GM12878 (cell line): ENCODE results near the gene POU6F2. TPM values are rescaled to one million over a fixed set of nuclear protein-coding genes. Genes with fewer than 3 reads are reported as not detected.

Experiments
- ATAC-seq: fragments of 200-7000 bp; cut with Tn5 transposase; 3 replicates; pipeline ENCODE4 v1.9.1; 2020; ENCODE audit warnings: mild to moderate bottlenecking, moderate library complexity
- BruUV-seq: library from RNA; stranded (reverse); fragments of 400-500 nt; replicated peaks from 2 replicates; lab custom pipeline; 2021; lab: Mats Ljungman, UMichigan
- CTCF ChIA-PET: fragments of 300-600 bp; sonication (Branson Sonifier 250); formaldehyde crosslinking; extraction: SDS; loops from one replicate; lab custom pipeline; 2021; ENCODE audit warnings: inconsistent platforms; lab: Yijun Ruan, JAX
- POLR2A ChIA-PET: fragments of 350-600 bp; formaldehyde crosslinking; extraction: SDS; loops from one replicate; lab custom pipeline; 2021; ENCODE audit warnings: inconsistent platforms; lab: Charles Lee
- RAD21 ChIA-PET: fragments of 300-600 bp; sonication (Branson Sonifier 250); formaldehyde crosslinking; loops from one replicate; lab custom pipeline; 2023; ENCODE audit warnings: antibody characterized with exemption; ENCODE audit not compliant: unreplicated experiment; lab: Charles Lee
- SMC1A ChIA-PET: fragments of 300-600 bp; sonication (Branson Sonifier 250); formaldehyde crosslinking; loops from one replicate; lab custom pipeline; 2023; ENCODE audit not compliant: unreplicated experiment, uncharacterized antibody; lab: Charles Lee
- DNase-seq: peaks from one replicate; pipeline ENCODE4 v3.0.0-alpha.2; 2011; ENCODE audit warnings: low read depth, low spot score
- FAIRE-seq: peaks from 3 replicates; lab custom pipeline; 2011; peaks lifted over from hg19 to GRCh38; lab: Jason Lieb, UNC
- H2AFZ ChIP-seq: 2 replicates; pipeline ENCODE4 v1.6.0; 2011; ENCODE audit warnings: low read depth, low read length, control low read depth; ENCODE audit not compliant: control insufficient read depth
- H3K27ac ChIP-seq: 2 replicates; pipeline ENCODE4 v1.5.1; 2011; ENCODE audit warnings: control low read depth; ENCODE audit not compliant: control insufficient read depth, insufficient read depth
- H3K27me3 ChIP-seq, 2 experiments: replicated peaks in 1 of 2; 2 replicates each; pipeline versions ENCODE4 v1.6.0 to v1.6.1; 2011; ENCODE audit warnings: low read length in 1 of 2; ENCODE audit not compliant: control insufficient read depth in 2 of 2, insufficient read depth in 2 of 2
- H3K36me3 ChIP-seq, 2 experiments: 2 replicates each; pipeline ENCODE4 v1.5.1; 2011; ENCODE audit warnings: low read length in 1 of 2; ENCODE audit not compliant: control insufficient read depth in 2 of 2, insufficient read depth in 2 of 2
- H3K4me1 ChIP-seq: 2 replicates; pipeline ENCODE4 v1.6.1; 2011; ENCODE audit warnings: mild to moderate bottlenecking, low read length, moderate library complexity, mixed read lengths; ENCODE audit not compliant: control insufficient read depth, insufficient read depth
- H3K4me2 ChIP-seq: 2 replicates; pipeline ENCODE4 v1.6.0; 2011; ENCODE audit warnings: control low read depth; ENCODE audit not compliant: control insufficient read depth, insufficient read depth
- H3K4me3 ChIP-seq: fragments of 200-600 bp; sonication (generic); 2 replicates; pipeline ENCODE4 v1.5.1; 2016
- H3K79me2 ChIP-seq: 2 replicates; pipeline ENCODE4 v1.6.0; 2011; ENCODE audit warnings: low read length; ENCODE audit not compliant: control insufficient read depth, insufficient read depth
- H3K9ac ChIP-seq: 2 replicates; pipeline ENCODE4 v1.8.0; 2011; ENCODE audit warnings: low read length, control low read depth, mixed read lengths; ENCODE audit not compliant: control insufficient read depth, insufficient read depth
- H3K9me3 ChIP-seq: replicated peaks from 3 replicates; pipeline ENCODE4 v1.5.1; 2011; ENCODE audit warnings: mild to moderate bottlenecking, low read length; ENCODE audit not compliant: control insufficient read depth, insufficient read depth
- H4K20me1 ChIP-seq: 2 replicates; pipeline ENCODE4 v1.6.0; 2011; ENCODE audit not compliant: control insufficient read depth, insufficient read depth
- BACH1 ChIP-seq: fragments of 450-650 bp; IDR thresholded peaks from 2 replicates; pipeline ENCODE4 v1.6.1; 2017; ENCODE audit warnings: mild to moderate bottlenecking, borderline replicate concordance
- BRCA1 ChIP-seq: IDR thresholded peaks from 2 replicates; pipeline ENCODE4 v1.6.1; 2011; ENCODE audit warnings: low read depth, low read length, improper control_type of control experiment
- KDM1A ChIP-seq: fragments of 200-600 bp; sonication (generic); IDR thresholded peaks from 2 replicates; pipeline ENCODE4 v1.6.1; 2016; ENCODE audit warnings: borderline replicate concordance
- LARP7 ChIP-seq: fragments of 450-650 bp; IDR thresholded peaks from 2 replicates; pipeline ENCODE4 v1.6.1; 2017; ENCODE audit warnings: mild to moderate bottlenecking
- MEF2A ChIP-seq: IDR thresholded peaks from 2 replicates; pipeline ENCODE4 v1.6.1; 2011; ENCODE audit warnings: low read depth, mild to moderate bottlenecking, low read length, moderate library complexity; ENCODE audit not compliant: insufficient read depth
- STAT3 ChIP-seq: IDR thresholded peaks from 2 replicates; pipeline ENCODE4 v1.6.1; 2011; ENCODE audit warnings: low read depth, low read length, improper control_type of control experiment
- ZBED1 ChIP-seq: IDR thresholded peaks from 2 replicates; pipeline ENCODE4 v1.6.1; 2016; ENCODE audit warnings: borderline replicate concordance
- ZNF24 ChIP-seq: fragments of 450-650 bp; IDR thresholded peaks from 2 replicates; pipeline ENCODE4 v1.6.1; 2017; ENCODE audit warnings: antibody characterized with exemption, mild to moderate bottlenecking
- in situ Hi-C: fragments of 300-500 bp; cut with MboI; formaldehyde crosslinking; loops from 9 replicates; pipeline ENCODE4 v1.14.3; 2018; ENCODE audit warnings: mixed read lengths
- intact Hi-C: fragments of 100-400 bp; cut with micrococcal nuclease; formaldehyde crosslinking; loops from one replicate; pipeline ENCODE4 v1.14.2; 2022; ENCODE audit not compliant: unreplicated experiment
- polyA plus RNA-seq, 11 experiments: library from polyadenylated mRNA; depleted of rRNA in 4 of 11; unstranded in 6 of 11; stranded (reverse) in 5 of 11; fragments of >200 nt; fragmentation: Nextera tagmentation in 4 of 11; fragmentation: Illumina TruSeq in 1 of 11; extraction: Ambion mirVana in 4 of 11; extraction: Trizol in 1 of 11; gene quantifications; 1 replicate in 1 of 11; 2 replicates in 10 of 11; pipeline versions ENCODE4 v1.2.1 to v1.2.3, GENCODE V29; 2011 to 2016; ENCODE audit warnings: inconsistent platforms in 2 of 11, missing spikeins in 2 of 11, low read depth in 1 of 11
- total RNA-seq, 4 experiments: library from RNA; depleted of rRNA in 3 of 4; stranded (reverse); fragments of >200 nt in 3 of 4; fragmentation: Illumina TruSeq in 1 of 4; extraction: Trizol in 1 of 4; gene quantifications; 2 replicates each; pipeline versions ENCODE4 v1.2.1 to v1.2.3, GENCODE V29; 2013 to 2021
- TF ChIP-seq, protein P1 (sequence below): fragments of 450-650 bp; IDR thresholded peaks from 2 replicates; pipeline ENCODE4 v1.6.1; 2017; ENCODE audit warnings: mild to moderate bottlenecking, moderate library complexity

The POU6F2 gene
- total and polyA plus RNA-seq, 10 of the 15 experiments (the other 5 are each of a cell fraction or from before 2014, with no cell fraction given) = 0.10 TPM; not detected in 9

DNA sequence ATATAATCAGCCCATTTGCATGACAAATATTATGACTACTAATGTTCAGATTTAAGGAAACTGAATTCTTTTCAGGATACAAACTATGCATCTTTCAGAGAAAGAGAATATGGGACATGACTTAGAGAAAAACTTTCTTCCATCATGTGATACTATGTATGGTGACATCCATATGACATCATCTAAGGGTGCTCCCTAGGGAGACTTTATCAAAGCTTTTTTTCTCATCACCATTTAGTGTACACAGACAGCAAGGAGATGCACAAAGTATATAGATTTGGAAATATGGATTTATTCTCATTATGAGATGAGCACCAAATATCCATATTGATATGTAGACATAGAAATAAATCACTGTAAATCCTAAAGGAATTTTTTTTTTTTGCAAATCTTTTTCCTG lies 424.3 kb downstream of the POU6F2 start:
- Histone ChIP-seq H3K9ac (no peak overlapping the region), H3K27me3 (no peaks in the 10 kb centered on the region; a peak in 1 of 4 replicates), H4K20me1 (no peaks in the 10 kb centered on the region), H3K79me2 (no peaks in the 10 kb centered on the region), H2AFZ (no peak overlapping the region), H3K4me3 (no peak overlapping the region), H3K9me3 (no peaks in the 10 kb centered on the region), H3K27ac (no peak overlapping the region), H3K36me3 (no peaks in the 10 kb centered on the region), H3K4me1 (no peaks in the 10 kb centered on the region), H3K4me2 (no peak overlapping the region)
- ChIA-PET POLR2A (interaction anchor here (1.0 kb wide), 1 partner anchor 15 kb away, joined by 3 read pairs; no protein-coding TSS in a partner anchor), CTCF (interaction anchor here (1.4 kb wide), 3 partner anchors 9 to 50 kb away, joined by 3 to 5 read pairs (median 4); no protein-coding TSS in a partner anchor), SMC1A (interaction anchor here (0.7 to 1.8 kb wide), 6 partner anchors 7 to 166 kb away, joined by 3 to 4 read pairs (median 4); no protein-coding TSS in a partner anchor), RAD21 (interaction anchor here (1.5 kb wide), 1 partner anchor 90 kb away, joined by 4 read pairs; no protein-coding TSS in a partner anchor)
- TF ChIP-seq ZBED1 (no peak), ZNF24 (no peak), KDM1A (no peak), BRCA1 (no peak), LARP7 (no peak), BACH1 (no peak), STAT3 (no peak), MEF2A (no peak)
- TF ChIP-seq, protein P1, sequence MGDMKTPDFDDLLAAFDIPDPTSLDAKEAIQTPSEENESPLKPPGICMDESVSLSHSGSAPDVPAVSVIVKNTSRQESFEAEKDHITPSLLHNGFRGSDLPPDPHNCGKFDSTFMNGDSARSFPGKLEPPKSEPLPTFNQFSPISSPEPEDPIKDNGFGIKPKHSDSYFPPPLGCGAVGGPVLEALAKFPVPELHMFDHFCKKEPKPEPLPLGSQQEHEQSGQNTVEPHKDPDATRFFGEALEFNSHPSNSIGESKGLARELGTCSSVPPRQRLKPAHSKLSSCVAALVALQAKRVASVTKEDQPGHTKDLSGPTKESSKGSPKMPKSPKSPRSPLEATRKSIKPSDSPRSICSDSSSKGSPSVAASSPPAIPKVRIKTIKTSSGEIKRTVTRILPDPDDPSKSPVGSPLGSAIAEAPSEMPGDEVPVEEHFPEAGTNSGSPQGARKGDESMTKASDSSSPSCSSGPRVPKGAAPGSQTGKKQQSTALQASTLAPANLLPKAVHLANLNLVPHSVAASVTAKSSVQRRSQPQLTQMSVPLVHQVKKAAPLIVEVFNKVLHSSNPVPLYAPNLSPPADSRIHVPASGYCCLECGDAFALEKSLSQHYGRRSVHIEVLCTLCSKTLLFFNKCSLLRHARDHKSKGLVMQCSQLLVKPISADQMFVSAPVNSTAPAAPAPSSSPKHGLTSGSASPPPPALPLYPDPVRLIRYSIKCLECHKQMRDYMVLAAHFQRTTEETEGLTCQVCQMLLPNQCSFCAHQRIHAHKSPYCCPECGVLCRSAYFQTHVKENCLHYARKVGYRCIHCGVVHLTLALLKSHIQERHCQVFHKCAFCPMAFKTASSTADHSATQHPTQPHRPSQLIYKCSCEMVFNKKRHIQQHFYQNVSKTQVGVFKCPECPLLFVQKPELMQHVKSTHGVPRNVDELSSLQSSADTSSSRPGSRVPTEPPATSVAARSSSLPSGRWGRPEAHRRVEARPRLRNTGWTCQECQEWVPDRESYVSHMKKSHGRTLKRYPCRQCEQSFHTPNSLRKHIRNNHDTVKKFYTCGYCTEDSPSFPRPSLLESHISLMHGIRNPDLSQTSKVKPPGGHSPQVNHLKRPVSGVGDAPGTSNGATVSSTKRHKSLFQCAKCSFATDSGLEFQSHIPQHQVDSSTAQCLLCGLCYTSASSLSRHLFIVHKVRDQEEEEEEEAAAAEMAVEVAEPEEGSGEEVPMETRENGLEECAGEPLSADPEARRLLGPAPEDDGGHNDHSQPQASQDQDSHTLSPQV = no peak
- intact Hi-C loops (no loop called here), in situ Hi-C loops (no loop called here)
- no peak for FAIRE-seq
- no peak for DNase-seq
- BruUV-seq = no TSS peak
- ATAC-seq = no peak
